RWPE2 (cell line): ENCODE measurements around the gene HIVEP3.

Source experiments
- ATAC-seq: fragments of 200-7000 bp; cut with Tn5 transposase; 3 replicates; pipeline ENCODE4 v1.9.1; 2021; ENCODE audit warnings: low read depth
- DNase-seq: peaks from one replicate; pipeline ENCODE4 v3.0.0-alpha.2; 2020; ENCODE audit warnings: low spot score
- H3K27ac ChIP-seq: fragments of 450-650 bp; 2 replicates; pipeline ENCODE4 v1.5.1; 2017; ENCODE audit warnings: mild to moderate bottlenecking; ENCODE audit not compliant: poor library complexity, severe bottlenecking
- H3K27me3 ChIP-seq: fragments of 250-450 bp; sonication (Bioruptor Pico); 2 replicates; pipeline ENCODE4 v1.5.1; 2021; ENCODE audit warnings: mild to moderate bottlenecking, moderate library complexity; ENCODE audit not compliant: insufficient read depth, poor library complexity, severe bottlenecking
- H3K36me3 ChIP-seq: fragments of 250-450 bp; sonication (Bioruptor Pico); 2 replicates; pipeline ENCODE4 v1.5.1; 2020; ENCODE audit warnings: low read depth, mild to moderate bottlenecking, moderate library complexity
- H3K4me1 ChIP-seq: fragments of 250-450 bp; sonication (Bioruptor Pico); 2 replicates; pipeline ENCODE4 v1.5.1; 2021; ENCODE audit warnings: mild to moderate bottlenecking, moderate library complexity; ENCODE audit not compliant: insufficient read depth, poor library complexity, severe bottlenecking
- H3K4me3 ChIP-seq: fragments of 250-450 bp; sonication (Bioruptor Pico); 2 replicates; pipeline ENCODE4 v1.5.1; 2021; ENCODE audit warnings: mild to moderate bottlenecking, moderate library complexity; ENCODE audit not compliant: severe bottlenecking
- H3K9me3 ChIP-seq: fragments of 250-450 bp; sonication (Bioruptor Pico); 2 replicates; pipeline ENCODE4 v1.5.1; 2021; ENCODE audit warnings: mild to moderate bottlenecking, moderate library complexity; ENCODE audit not compliant: severe bottlenecking
- TF ChIP-seq, protein P1 (sequence below): fragments of 450-650 bp; IDR thresholded peaks from one replicate; pipeline ENCODE4 v1.5.1; 2017; ENCODE audit warnings: mild to moderate bottlenecking, moderate library complexity; ENCODE audit not compliant: poor library complexity, severe bottlenecking

The HIVEP3 gene

DNA sequence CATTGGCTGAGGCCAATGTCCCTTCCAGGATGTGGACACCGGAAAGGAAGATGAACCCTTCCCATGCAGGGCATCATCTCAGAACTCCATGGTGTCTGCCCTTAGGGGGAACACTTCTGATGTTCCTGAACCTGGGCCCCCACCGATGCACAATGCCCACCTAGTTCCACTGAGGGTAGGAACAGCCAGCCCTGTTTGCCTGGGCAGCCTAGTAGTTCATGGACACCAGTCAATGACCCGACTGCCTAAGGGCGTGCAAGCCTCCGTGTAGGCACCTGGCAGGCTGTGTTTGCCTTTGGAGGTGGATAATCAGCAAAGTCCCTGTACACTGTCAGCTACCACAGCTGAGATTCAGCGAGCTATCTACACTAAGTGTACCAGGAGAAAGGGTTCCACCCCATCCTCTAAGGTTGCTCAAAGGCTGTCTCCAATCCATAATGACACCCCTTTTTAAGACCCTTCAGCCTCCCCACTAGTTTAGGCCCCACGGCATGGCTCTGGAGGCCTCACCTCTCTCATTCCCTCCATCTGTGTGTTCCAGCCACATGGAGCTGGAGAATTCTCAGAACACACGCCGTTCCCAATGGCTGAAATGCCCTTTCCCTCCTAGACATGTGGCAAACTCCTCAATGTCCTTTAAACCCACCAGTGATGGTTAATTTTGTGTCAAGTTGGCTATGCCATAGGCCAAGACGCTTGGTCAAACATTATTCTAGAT lies 309.4 kb downstream of the HIVEP3 start:
- no peaks in the 10 kb centered on the region for H3K27me3 ChIP-seq
- H3K36me3 ChIP-seq: no peaks in the 10 kb centered on the region
- no peak for ATAC-seq
- no peak overlapping the region for H3K4me3 ChIP-seq
- DNase-seq: no peak
- H3K27ac ChIP-seq: no peak overlapping the region
- H3K9me3 ChIP-seq: no peaks in the 10 kb centered on the region
- TF ChIP-seq, protein P1, sequence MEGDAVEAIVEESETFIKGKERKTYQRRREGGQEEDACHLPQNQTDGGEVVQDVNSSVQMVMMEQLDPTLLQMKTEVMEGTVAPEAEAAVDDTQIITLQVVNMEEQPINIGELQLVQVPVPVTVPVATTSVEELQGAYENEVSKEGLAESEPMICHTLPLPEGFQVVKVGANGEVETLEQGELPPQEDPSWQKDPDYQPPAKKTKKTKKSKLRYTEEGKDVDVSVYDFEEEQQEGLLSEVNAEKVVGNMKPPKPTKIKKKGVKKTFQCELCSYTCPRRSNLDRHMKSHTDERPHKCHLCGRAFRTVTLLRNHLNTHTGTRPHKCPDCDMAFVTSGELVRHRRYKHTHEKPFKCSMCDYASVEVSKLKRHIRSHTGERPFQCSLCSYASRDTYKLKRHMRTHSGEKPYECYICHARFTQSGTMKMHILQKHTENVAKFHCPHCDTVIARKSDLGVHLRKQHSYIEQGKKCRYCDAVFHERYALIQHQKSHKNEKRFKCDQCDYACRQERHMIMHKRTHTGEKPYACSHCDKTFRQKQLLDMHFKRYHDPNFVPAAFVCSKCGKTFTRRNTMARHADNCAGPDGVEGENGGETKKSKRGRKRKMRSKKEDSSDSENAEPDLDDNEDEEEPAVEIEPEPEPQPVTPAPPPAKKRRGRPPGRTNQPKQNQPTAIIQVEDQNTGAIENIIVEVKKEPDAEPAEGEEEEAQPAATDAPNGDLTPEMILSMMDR: no peak
- H3K4me1 ChIP-seq: peaks cover 7% of the 10 kb centered on the region

DNA sequence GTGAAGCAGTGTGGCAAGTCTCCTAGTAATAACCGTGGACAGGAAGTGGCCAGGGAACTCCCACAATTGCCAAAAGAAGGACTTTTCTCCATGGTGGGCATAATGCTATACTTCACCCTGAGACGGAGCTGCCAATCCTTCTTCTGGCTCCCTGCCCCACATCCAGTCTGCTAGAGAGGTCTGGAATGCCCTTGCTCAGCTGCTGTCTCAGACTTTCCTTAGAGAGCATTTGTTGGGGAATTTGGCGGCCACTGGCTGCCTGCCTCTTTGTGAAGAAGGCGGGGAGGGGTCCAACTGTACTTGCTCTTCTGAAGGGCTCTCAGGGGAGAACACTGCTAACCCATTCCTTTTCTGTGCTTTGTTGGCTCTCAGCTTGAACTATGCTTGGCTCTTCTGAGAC lies 310.5 kb downstream of the HIVEP3 start:
- Histone ChIP-seq H3K27me3 (no peaks in the 10 kb centered on the region), H3K9me3 (no peaks in the 10 kb centered on the region), H3K27ac (no peak overlapping the region), H3K4me3 (no peak overlapping the region), H3K4me1 (peaks cover under 1% of the 10 kb centered on the region), H3K36me3 (no peaks in the 10 kb centered on the region)
- DNase-seq (no peak), ATAC-seq (no peak)
- TF ChIP-seq, protein P1: no peak

DNA sequence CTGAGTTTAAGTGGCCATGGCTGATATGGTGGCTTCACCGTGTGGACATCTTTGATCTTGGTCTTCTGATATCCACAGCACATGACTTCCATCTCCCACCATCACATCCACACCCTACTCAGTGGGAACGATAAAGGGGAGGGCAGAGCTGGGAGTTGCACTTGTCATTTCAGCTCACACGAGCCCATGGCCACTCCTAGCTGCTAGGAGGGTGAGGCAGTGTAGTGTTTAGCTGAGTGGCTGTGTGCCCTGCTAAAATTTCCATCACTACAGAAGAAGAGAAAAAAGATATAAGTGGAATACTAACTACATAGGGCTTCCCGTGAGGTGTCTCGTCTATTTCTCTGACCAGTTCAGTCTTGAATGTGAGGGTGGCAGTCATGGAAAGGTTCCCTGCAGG lies 310.9 kb downstream of the HIVEP3 start:
- Histone ChIP-seq H3K4me1 (no peaks in the 10 kb centered on the region), H3K9me3 (no peaks in the 10 kb centered on the region), H3K36me3 (no peaks in the 10 kb centered on the region), H3K27me3 (no peaks in the 10 kb centered on the region), H3K4me3 (no peak overlapping the region), H3K27ac (no peak overlapping the region)
- TF ChIP-seq, protein P1: no peak
- DNase-seq: no peak
- ATAC-seq: no peak

DNA sequence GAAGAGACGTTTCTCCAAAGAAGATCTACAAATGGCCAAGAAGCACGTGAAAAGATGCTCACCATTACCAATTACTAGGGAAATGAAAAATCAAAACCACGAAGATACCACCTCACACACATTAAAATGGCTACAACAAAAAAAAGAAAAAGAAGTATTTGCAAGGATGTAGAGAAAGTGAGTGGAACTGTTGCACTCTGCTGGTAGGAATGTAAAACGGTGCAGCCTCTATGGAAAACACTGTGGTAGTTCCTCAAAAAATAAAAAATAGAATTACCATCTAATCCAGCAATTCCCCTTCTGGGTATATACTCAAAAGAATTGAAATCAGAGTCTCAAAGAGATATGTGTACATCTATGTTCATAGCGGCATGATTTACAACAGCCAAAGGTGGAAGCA lies 318.8 kb downstream of the HIVEP3 start:
- Histone ChIP-seq H3K9me3 (peaks cover 2% of the 10 kb centered on the region), H3K36me3 (no peaks in the 10 kb centered on the region), H3K4me3 (no peak overlapping the region), H3K27me3 (no peaks in the 10 kb centered on the region), H3K4me1 (no peaks in the 10 kb centered on the region), H3K27ac (no peak overlapping the region)
- ATAC-seq: peak; percentile 23; the same call in 1 of the 3 replicates
- no peak for DNase-seq
- TF ChIP-seq, protein P1: peak; percentile 52

DNA sequence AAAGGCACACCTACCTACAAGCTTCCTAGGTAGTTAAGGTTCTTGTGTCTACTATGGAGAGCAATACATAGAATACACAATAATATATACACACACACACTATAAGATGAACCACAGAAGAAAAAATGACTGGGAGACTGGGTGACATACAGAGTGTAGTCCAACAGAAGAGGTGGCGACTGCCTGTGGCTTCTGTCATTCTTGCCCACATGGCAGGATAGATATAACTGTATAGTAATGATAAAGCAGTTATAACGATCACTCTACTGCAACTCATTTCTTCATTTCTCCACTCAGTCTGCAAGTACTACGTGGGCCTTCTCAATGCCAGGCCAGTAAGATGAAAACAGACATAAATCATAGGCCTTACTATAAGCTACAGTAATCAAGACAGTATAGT lies 320.4 kb downstream of the HIVEP3 start:
- no peak for DNase-seq
- H3K36me3 ChIP-seq: no peaks in the 10 kb centered on the region
- H3K9me3 ChIP-seq: peaks cover 2% of the 10 kb centered on the region
- H3K4me3 ChIP-seq: no peak overlapping the region
- no peaks in the 10 kb centered on the region for H3K27me3 ChIP-seq
- ATAC-seq: no peak
- TF ChIP-seq, protein P1: no peak
- H3K4me1 ChIP-seq: no peaks in the 10 kb centered on the region
- no peak overlapping the region for H3K27ac ChIP-seq
